ENCODE results near the gene TMEM14C. TPM values are rescaled to one million over a fixed set of nuclear protein-coding genes. Genes with fewer than 3 reads are reported as not detected.
"Not testable (repeated sequence)": the region's sequence is repeated elsewhere in the genome, so short reads cannot be mapped to it uniquely, and the experiment has no call there.

TMEM14C gene
- polyA plus RNA-seq, 3 donors: 62.5 to 184 (median 130) TPM

DNA sequence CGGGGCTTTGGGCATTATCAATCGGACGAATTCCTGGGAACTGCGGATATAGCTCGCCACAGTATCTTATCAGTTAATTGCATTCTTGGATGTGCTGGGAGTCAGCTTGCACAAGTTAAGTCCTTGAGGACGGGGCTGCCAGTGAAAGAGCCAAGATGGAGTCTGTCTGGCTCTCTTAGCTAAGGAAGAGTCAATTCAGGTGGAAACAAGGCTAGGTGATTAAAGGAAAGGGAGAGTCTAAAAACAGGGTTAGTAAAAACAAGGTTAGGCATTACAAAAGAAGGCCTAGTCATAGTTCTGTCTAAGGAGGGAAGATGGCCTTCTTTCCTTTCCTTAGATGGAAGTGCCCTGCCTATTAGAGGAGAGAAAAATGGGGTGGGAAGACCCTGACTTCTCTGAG lies 27.7 kb downstream of the TMEM14C start:
- not testable (repeated sequence) for H3K27ac ChIP-seq (ENCODE audit: low read depth, low read length)
- WGBS, 3 donors: 45 to 83% (median 70%) methylated on average over 6 of the region's 6 CpGs

DNA sequence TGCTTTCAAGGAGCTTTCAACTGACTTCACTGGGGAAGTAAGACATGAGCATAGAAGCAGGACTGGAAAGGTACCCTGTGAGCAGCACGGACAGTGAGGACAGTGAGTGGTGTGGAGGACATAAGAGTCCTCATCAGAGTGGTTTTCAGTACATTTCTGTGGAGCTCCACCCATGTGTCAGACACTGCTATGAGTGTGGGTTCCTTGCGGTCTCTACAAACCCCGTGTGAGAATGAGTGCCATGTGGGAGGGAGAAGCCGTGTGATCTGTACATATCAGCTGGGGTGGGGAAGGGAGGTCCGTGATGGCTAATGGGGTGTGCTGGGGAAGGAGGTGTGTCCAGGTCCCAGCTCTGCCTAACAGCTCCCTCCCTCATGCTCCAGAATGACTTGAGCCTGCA lies 28.9 kb downstream of the TMEM14C start:
- 69 to 85% (median 75%) methylated on average over 4 to 5 of the region's 5 CpGs for WGBS, 3 donors
- not testable (repeated sequence) for H3K27ac ChIP-seq (ENCODE audit: low read depth, low read length)

DNA sequence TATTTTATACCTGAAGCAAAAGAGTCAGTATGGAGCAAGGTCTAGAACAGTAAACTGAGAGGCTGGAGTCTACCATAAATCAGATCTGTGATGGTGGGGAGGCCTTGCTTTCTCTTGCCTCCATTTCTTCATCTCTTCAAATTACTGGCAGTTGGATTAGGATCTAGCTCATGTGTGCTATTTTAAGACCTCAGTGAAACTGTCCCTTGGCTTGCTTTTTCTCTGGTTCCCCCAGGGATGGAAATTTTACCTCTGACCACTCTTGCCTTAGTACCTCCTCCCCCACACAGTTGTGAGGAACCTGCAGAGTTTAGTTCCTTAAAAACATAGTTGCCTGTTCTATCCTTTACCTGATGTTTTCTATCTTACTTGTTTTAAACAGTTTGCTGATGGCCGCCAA lies 33.2 kb downstream of the TMEM14C start:
- H3K27ac ChIP-seq (ENCODE audit: low read depth, low read length): no peak overlapping the region
- WGBS, 3 donors: 82 to 94% (median 83%) methylated on average over 1 of the region's 1 CpG

DNA sequence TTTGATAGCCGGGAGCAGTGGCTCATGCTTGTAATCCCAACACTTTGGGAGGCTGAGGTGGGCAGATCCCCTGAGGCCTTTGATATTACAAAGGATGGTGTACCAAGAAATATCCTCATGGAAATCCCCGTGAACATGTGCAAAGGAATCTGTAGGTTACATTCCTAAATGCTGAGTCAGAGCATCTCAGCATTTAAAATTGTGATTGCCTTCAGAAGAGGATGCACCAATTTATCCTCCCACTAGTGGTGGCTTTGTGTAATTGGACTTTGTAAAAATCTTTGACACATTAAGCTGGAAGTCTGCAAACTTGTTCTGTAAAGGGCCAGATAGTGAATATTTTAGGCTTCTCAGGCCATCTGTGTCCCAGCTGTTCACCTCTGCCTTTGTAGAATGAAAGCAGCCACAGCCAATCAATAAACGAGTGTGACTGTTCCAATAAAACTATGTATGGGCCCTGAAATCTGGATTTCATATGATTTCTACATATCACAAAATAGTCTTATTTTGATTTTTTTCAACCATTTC lies 36.5 kb downstream of the TMEM14C start:
- H3K27ac ChIP-seq (ENCODE audit: low read depth, low read length): no peak overlapping the region
- WGBS, 3 donors: 50 to 60% (median 55%) methylated on average over 3 of the region's 3 CpGs

DNA sequence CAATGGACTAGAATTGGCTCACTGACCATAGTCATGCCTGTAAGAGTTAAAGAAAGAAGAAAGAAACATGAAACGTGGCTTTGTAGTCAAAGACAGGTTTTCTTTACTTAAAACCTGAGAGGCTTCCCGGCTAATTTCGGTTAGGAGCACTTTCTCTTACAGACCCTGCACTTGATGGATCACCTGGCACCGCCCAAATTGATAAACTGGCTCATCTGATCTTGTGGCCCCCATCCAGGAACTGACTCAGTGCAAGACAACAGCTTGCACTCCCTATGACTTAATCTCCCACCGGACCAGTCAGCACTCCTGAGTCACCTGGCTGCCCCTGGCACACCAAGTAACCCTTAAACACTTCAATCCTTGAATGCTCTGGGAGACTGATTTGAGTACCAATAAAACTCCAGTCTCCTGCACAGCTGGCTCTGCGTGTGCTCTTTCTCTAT lies 37.0 kb downstream of the TMEM14C start:
- 56 to 78% (median 68%) methylated on average over 6 of the region's 6 CpGs for WGBS, 3 donors

DNA sequence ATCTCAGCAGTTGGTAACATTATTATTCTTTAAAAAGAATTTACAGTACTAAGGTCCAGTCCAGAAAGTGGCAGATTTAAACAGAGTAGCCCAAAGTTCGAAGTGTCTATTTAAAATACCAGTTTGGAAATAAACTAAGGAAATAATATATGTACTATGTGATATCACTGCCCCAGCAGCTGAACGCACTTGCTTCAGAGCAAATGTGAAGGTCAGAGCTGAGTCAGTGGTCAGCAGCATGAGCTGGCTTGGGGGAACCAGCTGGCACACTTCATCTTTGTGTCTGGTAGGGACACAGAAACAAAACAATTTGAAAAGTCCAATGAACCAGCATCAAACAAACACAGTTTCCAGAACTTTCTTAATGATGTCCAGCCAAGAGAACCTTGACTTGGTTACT lies 40.1 kb downstream of the TMEM14C start:
- 84 to 91% (median 90%) methylated on average over 2 of the region's 2 CpGs for WGBS, 3 donors

More for the DNA sequence above, 37.0 kb downstream of the TMEM14C start:
- H3K27ac ChIP-seq (ENCODE audit: low read depth, low read length): no peak overlapping the region

DNA sequence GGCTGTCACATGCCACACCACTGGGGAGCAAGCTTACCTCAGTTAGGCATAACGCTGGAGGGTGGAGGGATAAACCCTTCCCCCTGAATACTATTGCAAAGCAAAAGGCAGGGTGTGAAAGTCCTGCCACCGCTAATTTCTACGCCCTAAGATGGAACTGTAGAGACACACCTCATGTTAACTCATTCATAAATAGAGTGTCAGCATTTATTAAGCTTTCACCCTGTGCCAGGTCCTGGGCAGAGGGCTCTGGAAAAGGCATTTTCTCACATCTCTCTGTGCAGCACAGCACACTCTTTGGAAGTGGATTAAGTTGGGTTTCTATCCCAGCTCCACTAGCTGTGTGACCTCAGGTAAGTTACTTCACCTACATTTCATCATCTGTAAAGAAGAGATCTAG lies 46.5 kb downstream of the TMEM14C start:
- 87 to 95% (median 95%) methylated on average over 3 of the region's 3 CpGs for WGBS, 3 donors
- H3K27ac ChIP-seq (ENCODE audit: low read depth, low read length): no peak overlapping the region

More for the DNA sequence above, 40.1 kb downstream of the TMEM14C start:
- no peak overlapping the region for H3K27ac ChIP-seq (ENCODE audit: low read depth, low read length)

DNA sequence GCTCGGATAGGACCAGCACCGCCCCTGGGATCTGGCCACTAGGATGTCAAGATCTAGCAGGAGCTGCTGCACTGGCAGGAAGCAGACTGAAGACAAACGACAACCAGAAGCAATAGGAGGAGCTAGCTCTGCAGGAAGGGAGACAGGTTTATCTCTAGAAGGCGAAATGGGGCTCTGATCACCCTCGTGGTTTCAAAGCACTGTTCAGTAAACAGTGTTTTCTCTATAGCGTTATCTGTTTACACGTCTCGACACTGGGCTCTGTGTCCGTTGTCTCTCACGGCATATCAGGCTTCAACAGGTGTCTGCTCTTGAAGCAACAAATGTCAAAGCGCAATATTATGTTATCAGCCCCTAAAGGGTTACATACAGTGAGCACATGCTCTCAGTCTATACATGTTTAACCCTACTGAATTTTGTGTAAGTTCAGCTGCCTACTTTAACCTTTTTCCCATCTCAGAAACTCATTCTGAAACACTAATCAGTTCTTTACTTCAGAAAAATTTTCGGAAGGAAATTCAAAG lies 48.6 kb downstream of the TMEM14C start:
- H3K27ac ChIP-seq (ENCODE audit: low read depth, low read length): no peak overlapping the region
- WGBS, 3 donors: 45 to 78% (median 72%) methylated on average over 12 of the region's 12 CpGs

DNA sequence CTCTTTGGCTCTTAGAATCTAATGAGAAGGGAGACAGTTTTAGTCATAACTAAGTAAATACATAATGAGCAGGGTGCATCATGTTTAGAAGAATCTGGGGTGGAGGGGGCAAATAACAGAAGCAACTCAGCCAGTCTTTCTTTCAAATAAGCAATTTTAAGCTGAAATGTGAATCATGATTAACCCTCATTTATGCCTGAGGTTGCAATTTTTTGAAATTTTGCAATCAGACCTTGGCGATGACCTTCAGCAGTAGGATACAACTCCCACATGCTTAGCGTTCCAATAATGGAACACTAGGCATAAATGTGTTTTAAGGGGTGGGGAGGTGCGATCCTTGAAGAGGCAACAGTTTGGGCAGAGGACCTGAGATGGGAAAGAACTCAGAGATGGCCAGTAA lies 55.4 kb downstream of the TMEM14C start:
- H3K27ac ChIP-seq (ENCODE audit: low read depth, low read length): no peak overlapping the region
- 87 to 94% (median 90%) methylated on average over 3 of the region's 3 CpGs for WGBS, 3 donors

DNA sequence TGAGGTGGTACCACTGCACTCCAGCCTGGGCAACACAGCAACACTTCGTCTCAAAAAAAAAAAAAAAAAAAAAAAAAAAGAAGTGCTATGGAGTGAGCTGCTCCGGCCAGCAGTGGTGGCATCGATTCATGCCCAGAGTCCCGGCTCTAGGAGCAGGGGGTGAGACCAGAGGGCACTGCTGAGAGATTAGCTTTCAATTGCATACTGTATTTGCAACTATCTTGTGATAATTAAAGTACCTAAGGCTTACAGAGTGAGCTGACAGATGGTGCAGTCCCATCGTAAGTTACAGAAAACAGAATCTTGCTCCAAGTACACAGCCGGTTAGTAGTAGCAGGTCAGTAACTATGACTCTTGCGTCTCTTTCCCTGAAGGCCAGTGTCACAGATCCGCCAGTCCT lies 56.2 kb downstream of the TMEM14C start:
- WGBS, 3 donors: 95 to 96% (median 95%) methylated on average over 7 to 8 of the region's 8 CpGs
- H3K27ac ChIP-seq (ENCODE audit: low read depth, low read length): no peak overlapping the region

Other genes with a start within 250 kb of the TMEM14C start
- gene GCNT2, start 201.7 kb upstream of the TMEM14C start, polyA plus RNA-seq: 1 to 10 TPM in 1 of 3 donors, under 1 TPM in 2; 0.34 to 1.9 (median 0.86) TPM
- gene C6orf52, start 28.5 kb upstream of the TMEM14C start, polyA plus RNA-seq: 1 to 10 TPM in 2 of 3 donors, under 1 TPM in 1; 0.65 to 2.5 (median 1.9) TPM
- gene PAK1IP1, start 28.1 kb upstream of the TMEM14C start, polyA plus RNA-seq: 10 to 100 TPM in 2 of 3 donors, 1 to 10 TPM in 1; 6.2 to 17.3 (median 17.2) TPM
- 100 to 1,000 TPM in 1 of 3 donors, 10 to 100 TPM in 2; 33.2 to 130 (median 75.9) TPM for gene TMEM14B, start 24.7 kb downstream of the TMEM14C start, polyA plus RNA-seq
- under 1 TPM; 0.09 to 0.37 (median 0.11) TPM for gene MAK, start 115.5 kb downstream of the TMEM14C start, polyA plus RNA-seq
- gene GCM2, start 159.0 kb downstream of the TMEM14C start, polyA plus RNA-seq: not detected
- gene SYCP2L, start 164.0 kb downstream of the TMEM14C start, polyA plus RNA-seq: under 1 TPM; 0.18 to 0.34 (median 0.22) TPM

Data from adipose tissue (tissue), 3 donors.